IPS-15b (cell line): ENCODE measurements around the gene LRMDA.

Source experiments
- H3K27me3 ChIP-seq: one replicate; pipeline ENCODE4 v1.6.1; 2013; ENCODE audit warnings: low read length; ENCODE audit not compliant: control insufficient read depth, insufficient read depth
- H3K36me3 ChIP-seq: one replicate; pipeline ENCODE4 v1.6.1; 2013; ENCODE audit warnings: low read length; ENCODE audit not compliant: control insufficient read depth, insufficient read depth
- H3K4me1 ChIP-seq: one replicate; pipeline ENCODE4 v1.6.1; 2013; ENCODE audit warnings: mild to moderate bottlenecking, low read length; ENCODE audit not compliant: control insufficient read depth, insufficient read depth
- H3K4me3 ChIP-seq: one replicate; pipeline ENCODE4 v1.5.1; 2013; ENCODE audit warnings: low read depth, low read length
- H3K9ac ChIP-seq: one replicate; pipeline ENCODE4 v1.6.1; 2013; ENCODE audit warnings: low read depth, mild to moderate bottlenecking, low read length
- H3K9me3 ChIP-seq: one replicate; pipeline ENCODE4 v1.6.1; 2013; ENCODE audit warnings: mild to moderate bottlenecking, low read length; ENCODE audit not compliant: control insufficient read depth, insufficient read depth

LRMDA gene

DNA sequence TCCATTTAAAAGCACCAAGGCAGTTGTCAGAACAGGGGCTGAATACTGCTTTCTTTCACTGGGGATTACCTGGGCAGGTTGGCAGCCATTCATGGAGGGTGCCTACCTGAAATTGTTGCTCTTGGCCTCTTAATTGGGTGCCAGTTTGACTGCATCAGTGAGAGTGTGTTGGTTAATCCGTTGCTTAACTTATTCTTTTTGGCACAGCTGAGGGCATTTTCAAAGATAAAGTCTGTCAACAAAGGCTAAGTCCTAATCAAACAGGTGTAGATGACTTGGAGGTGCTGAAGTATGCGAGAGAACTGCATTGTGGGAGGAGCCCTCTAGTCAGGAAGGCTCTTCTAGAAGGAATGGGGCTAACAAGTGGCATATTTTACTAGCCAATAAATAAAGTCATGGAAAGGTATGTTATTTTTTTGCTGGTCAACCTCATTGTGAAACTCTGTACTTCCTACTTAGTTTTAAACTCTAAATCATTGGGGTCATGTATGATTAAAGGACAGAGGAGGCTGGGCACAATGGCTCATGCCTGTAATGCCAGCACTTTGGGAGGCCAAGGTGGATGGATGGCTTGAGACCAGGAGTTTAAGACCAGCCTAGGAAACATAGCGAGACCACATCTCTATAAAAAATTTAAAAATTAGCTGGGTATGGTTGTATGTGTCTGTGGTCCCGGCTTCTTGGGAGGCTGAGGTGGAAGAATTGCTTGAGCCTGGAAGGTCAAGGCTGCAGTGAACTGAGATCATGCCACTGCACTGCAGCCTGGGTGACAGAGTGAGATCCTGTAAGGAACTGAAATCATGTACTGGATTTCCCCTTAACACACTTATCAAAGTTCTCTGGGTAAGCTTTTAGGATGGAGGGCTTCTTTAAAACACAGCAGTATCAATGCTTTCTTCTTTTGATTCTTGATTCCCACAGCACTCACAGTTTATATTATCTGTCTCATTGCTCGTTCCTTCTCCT lies 134.1 kb downstream of the LRMDA start:
- Histone ChIP-seq H3K9me3 (peaks cover 4% of the 10 kb centered on the region), H3K9ac (no peak overlapping the region), H3K4me3 (no peak overlapping the region), H3K4me1 (peaks cover 2% of the 10 kb centered on the region), H3K36me3 (no peaks in the 10 kb centered on the region), H3K27me3 (no peaks in the 10 kb centered on the region)

DNA sequence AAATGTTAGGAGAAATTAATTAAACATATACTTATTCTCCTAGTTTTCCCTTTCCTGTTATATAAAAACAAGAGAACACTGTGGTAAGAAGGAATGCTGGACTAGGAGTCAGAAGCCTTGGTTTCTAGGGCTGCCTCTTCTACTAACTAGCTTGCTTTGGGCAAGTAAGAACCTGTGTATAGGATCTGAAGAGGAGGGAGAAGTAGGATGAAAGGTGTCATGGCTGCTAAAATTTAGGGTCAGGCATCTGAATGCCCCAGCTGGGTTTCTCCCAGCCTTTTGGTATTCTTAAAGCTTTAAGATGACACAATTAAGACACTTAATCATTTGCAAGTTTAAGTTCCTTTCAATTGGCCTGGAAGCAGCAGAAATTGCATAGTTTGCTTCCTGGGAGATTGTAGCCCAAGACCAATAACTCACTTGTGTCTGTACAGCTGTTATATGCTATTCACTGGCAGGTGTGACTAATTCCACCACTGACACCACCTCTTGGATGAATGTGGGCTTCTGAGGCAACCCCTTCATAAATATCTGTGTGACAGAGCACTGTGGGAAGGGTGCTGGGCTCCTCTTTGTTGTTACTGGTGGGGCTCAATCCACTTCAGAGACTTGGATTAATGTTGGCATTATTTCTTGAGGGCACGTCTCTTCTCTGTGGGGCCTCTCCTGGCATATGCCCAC lies 137.2 kb downstream of the LRMDA start:
- Histone ChIP-seq H3K4me3 (no peak overlapping the region), H3K9me3 (peaks cover 4% of the 10 kb centered on the region), H3K36me3 (no peaks in the 10 kb centered on the region), H3K27me3 (no peaks in the 10 kb centered on the region), H3K4me1 (peaks cover 2% of the 10 kb centered on the region), H3K9ac (no peak overlapping the region)

DNA sequence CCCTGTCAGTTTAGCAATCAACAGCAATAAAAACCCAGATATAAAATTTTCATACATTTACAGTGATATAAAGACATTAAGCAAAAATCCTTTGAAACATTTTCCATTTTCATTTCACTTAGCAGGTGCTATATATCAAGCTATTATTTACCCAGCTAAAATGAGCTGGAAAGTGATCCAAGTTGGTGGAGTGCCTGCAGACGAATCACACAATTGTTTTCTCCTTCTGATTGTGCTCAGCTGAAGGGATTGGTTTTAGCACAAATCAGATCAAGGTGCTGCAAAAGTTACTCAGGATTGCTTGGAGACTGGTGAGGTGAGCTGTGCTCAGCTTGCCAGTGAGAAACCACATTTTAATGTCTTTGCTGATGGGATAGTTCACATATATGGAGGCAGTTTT lies 138.1 kb downstream of the LRMDA start:
- peaks cover 4% of the 10 kb centered on the region for H3K9me3 ChIP-seq
- H3K36me3 ChIP-seq: no peaks in the 10 kb centered on the region
- H3K9ac ChIP-seq: no peak overlapping the region
- no peaks in the 10 kb centered on the region for H3K27me3 ChIP-seq
- peaks cover 2% of the 10 kb centered on the region for H3K4me1 ChIP-seq
- H3K4me3 ChIP-seq: no peak overlapping the region

DNA sequence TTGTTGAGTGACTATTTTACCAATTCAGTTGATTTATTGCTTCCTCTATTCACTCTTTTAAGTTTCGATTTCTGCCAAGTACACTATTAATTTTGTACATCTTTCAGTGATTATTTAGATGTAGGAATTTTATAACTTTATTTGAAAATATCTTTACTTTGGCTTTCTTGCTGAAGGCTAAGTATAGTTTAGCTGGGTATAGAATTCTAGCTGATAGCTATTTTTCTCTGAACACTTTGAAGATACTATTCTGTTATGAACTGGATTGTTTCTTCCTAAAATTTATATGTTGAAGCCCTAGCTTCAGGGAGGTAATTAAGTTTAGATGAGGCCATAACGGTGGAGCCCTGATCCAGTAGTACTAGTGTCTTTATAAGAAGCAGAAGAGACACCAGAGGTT lies 141.1 kb downstream of the LRMDA start:
- Histone ChIP-seq H3K4me1 (peaks cover 4% of the 10 kb centered on the region), H3K27me3 (no peaks in the 10 kb centered on the region), H3K36me3 (no peaks in the 10 kb centered on the region), H3K9ac (no peak overlapping the region), H3K4me3 (no peak overlapping the region), H3K9me3 (no peaks in the 10 kb centered on the region)

- peaks cover 2% of the 10 kb centered on the region for H3K4me1 ChIP-seq
- H3K4me3 ChIP-seq: no peak overlapping the region
- H3K27me3 ChIP-seq: no peaks in the 10 kb centered on the region
These were observed 144.5 kb downstream of the LRMDA start for GRCh38 chr10:75575940-75576339.

DNA sequence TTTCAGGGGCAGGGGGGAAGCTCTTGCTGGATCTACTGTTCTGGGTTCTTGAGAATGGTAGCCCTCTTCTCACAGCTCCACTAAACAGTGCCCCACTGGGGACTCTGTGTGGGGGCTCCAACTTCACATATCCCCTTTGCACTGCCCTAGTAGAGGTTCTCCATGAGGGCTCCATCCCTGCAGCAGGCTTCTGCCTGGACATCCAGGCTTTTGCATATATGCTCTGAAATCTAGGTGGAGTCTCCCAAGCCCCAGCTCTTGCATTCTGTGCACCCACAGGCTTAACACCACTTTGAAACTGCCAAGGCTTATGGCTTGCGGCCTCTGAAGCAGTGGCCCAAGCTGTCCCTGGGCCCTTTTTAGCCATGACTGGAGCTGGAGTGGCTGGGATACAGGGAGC lies 150.7 kb downstream of the LRMDA start:
- no peaks in the 10 kb centered on the region for H3K4me1 ChIP-seq
- no peak overlapping the region for H3K9ac ChIP-seq
- H3K9me3 ChIP-seq: peaks cover 8% of the 10 kb centered on the region
- H3K27me3 ChIP-seq: no peaks in the 10 kb centered on the region
- H3K36me3 ChIP-seq: no peaks in the 10 kb centered on the region
- no peak overlapping the region for H3K4me3 ChIP-seq

More at GRCh38 chr10:75575940-75576339, 144.5 kb downstream of the LRMDA start:
- no peaks in the 10 kb centered on the region for H3K36me3 ChIP-seq
- no peaks in the 10 kb centered on the region for H3K9me3 ChIP-seq
- no peak overlapping the region for H3K9ac ChIP-seq

DNA sequence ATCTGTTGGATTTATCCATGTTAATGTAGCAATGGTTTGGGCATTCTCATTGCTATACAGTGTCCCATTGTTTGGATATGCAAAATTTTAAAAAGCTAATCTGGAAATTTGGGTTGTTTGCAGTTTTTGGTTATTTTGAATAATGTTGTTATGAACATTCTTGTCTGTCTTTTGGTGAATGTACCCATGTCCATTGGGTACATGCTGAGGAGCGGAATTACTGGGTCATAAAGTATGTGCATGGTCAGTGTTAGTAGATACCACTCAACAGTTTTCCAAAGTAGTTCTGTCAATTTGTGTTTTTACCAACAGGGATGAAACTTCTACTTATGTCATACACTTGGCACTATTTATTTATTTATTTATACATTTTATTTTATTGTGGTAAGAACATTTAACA lies 153.9 kb downstream of the LRMDA start:
- no peak overlapping the region for H3K9ac ChIP-seq
- peaks cover 8% of the 10 kb centered on the region for H3K9me3 ChIP-seq
- no peaks in the 10 kb centered on the region for H3K27me3 ChIP-seq
- no peaks in the 10 kb centered on the region for H3K36me3 ChIP-seq
- H3K4me1 ChIP-seq: no peaks in the 10 kb centered on the region
- no peak overlapping the region for H3K4me3 ChIP-seq

DNA sequence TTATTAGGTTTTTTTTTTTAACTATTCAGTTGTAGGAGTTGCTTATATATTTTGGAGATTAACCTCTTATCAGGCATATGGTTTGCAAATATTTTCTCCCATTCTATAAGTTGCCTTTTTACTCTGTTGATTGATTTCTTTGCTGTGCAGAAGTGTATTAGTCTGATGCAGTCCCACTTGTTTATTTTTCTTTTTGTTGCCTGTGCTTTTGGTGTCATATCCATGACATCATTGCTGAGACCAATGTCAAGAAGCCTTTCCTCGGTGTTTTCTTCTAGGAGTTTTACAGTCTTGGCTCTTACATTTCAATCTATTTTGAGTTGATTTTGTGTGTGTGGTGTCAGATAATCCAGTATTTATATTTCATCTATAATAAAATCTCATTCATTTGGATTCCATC lies 155.4 kb downstream of the LRMDA start:
- Histone ChIP-seq H3K9ac (no peak overlapping the region), H3K4me1 (no peaks in the 10 kb centered on the region), H3K4me3 (no peak overlapping the region), H3K9me3 (peaks cover 8% of the 10 kb centered on the region), H3K36me3 (no peaks in the 10 kb centered on the region), H3K27me3 (peaks cover 2% of the 10 kb centered on the region)

- no peaks in the 10 kb centered on the region for H3K4me1 ChIP-seq
- H3K4me3 ChIP-seq: no peak overlapping the region
- no peak overlapping the region for H3K9ac ChIP-seq
- peaks cover 2% of the 10 kb centered on the region for H3K27me3 ChIP-seq
- no peaks in the 10 kb centered on the region for H3K36me3 ChIP-seq
- H3K9me3 ChIP-seq: no peaks in the 10 kb centered on the region
These were observed 156.6 kb downstream of the LRMDA start for GRCh38 chr10:75588031-75588430.

- H3K36me3 ChIP-seq: no peaks in the 10 kb centered on the region
- H3K9ac ChIP-seq: no peak overlapping the region
- H3K4me3 ChIP-seq: no peak overlapping the region
- no peaks in the 10 kb centered on the region for H3K9me3 ChIP-seq
- no peaks in the 10 kb centered on the region for H3K4me1 ChIP-seq
- peaks cover 2% of the 10 kb centered on the region for H3K27me3 ChIP-seq
These were observed 158.7 kb downstream of the LRMDA start for GRCh38 chr10:75589895-75590654.

DNA sequence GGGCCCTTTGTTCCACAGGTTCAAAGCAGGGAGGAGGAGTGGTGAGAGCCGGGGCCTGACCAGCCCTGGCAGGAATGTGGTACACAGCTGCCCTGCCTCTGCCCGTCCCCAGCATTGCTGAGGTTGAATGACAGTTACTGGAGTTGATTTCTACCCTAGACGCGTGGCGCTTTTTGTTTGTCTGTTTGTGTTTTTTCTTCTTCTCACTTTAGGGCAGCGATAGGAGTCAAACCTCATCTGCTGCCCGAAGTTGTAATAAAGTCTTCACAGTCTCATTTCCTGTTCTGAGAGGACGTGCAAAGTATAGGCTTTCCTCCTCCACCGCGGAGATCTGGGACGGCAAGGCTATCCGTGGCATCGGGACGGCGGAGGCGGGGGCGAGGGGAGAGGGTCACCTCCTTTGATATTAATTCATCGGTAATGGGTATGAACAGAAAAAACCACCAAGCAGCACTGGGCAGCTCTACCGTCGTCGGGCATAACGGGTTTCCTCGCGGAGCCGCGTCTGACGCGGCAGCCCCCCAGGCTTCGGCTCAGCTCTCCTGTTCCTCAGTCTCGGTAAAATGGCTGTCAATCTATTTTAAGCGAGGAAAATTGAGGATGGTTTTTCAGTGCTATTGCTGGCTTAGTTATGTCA lies 160.8 kb downstream of the LRMDA start:
- no peak overlapping the region for H3K4me3 ChIP-seq

More for the DNA sequence above, 160.8 kb downstream of the LRMDA start:
- Histone ChIP-seq H3K36me3 (no peaks in the 10 kb centered on the region), H3K4me1 (peaks cover 2% of the 10 kb centered on the region), H3K27me3 (peaks cover 2% of the 10 kb centered on the region), H3K9me3 (no peaks in the 10 kb centered on the region), H3K9ac (no peak overlapping the region)
